Vagina (tissue), 2 donors: ENCODE data around the gene PCDHGA10. TPM values are rescaled to one million over a fixed set of nuclear protein-coding genes. Genes with fewer than 3 reads are reported as not detected.
"Not testable (repeated sequence)": the region's sequence is repeated elsewhere in the genome, so short reads cannot be mapped to it uniquely, and the experiment has no call there.

Experiments
- DNase-seq, 2 donors: peaks; one replicate each; pipeline ENCODE4 v3.0.0-alpha.2; 2017; ENCODE audit errors: extremely low spot score in 2 of 2
- H3K27ac ChIP-seq: fragments of 200-600 bp; sonication (generic); one replicate; pipeline ENCODE4 v1.5.1; 2019
- H3K27me3 ChIP-seq: fragments of 200-600 bp; sonication (generic); one replicate; pipeline ENCODE4 v1.5.1; 2019
- H3K36me3 ChIP-seq, 2 donors: fragments of 200-600 bp; sonication (generic); one replicate each; pipeline ENCODE4 v1.5.1; 2017 to 2019
- H3K4me1 ChIP-seq: fragments of 200-600 bp; sonication (generic); one replicate; pipeline ENCODE4 v1.5.1; 2019
- H3K4me3 ChIP-seq, 2 donors: fragments of 200-600 bp; sonication (generic); 1 replicate in 1 of 2; 2 replicates in 1 of 2; pipeline ENCODE4 v1.5.1; 2016 to 2019
- H3K9me3 ChIP-seq: fragments of 200-600 bp; sonication (generic); one replicate; pipeline ENCODE4 v1.5.1; 2019
- POLR2A ChIP-seq, 2 donors: fragments of 450-650 bp; IDR thresholded peaks; one replicate each; pipeline ENCODE4 v1.6.1; 2017; ENCODE audit warnings: antibody characterized with exemption in 2 of 2, mild to moderate bottlenecking in 2 of 2, moderate library complexity in 2 of 2
- POLR2AphosphoS5 ChIP-seq, 2 donors: sonication (generic); formaldehyde crosslinking; IDR thresholded peaks; one replicate each; pipeline ENCODE4 v1.9.0; 2017; ENCODE audit warnings: antibody characterized with exemption in 2 of 2, mild to moderate bottlenecking in 2 of 2, low read depth in 1 of 2; ENCODE audit not compliant: insufficient read depth in 1 of 2
- intact Hi-C: fragments of 100-400 bp; cut with DNase I; formaldehyde crosslinking; loops from one replicate; pipeline ENCODE4 v1.15.1; 2023
- total RNA-seq: library from RNA; depleted of rRNA; stranded (reverse); fragments of >200 nt; gene quantifications from one replicate; pipeline ENCODE4 v1.2.3, GENCODE V29; 2016
- TF ChIP-seq, protein P1 (sequence below), 3 experiments: fragments of 450-650 bp in 2 of 3; fragments of 200-600 bp in 1 of 3; sonication (generic) in 1 of 3; IDR thresholded peaks; one replicate each; pipeline ENCODE4 v1.5.1; 2017 to 2019; ENCODE audit warnings: antibody characterized with exemption in 3 of 3, mild to moderate bottlenecking in 2 of 3, moderate library complexity in 2 of 3

Gene PCDHGA10
- total RNA-seq, 1 donor from 2014 or later: 10.6 TPM

DNA sequence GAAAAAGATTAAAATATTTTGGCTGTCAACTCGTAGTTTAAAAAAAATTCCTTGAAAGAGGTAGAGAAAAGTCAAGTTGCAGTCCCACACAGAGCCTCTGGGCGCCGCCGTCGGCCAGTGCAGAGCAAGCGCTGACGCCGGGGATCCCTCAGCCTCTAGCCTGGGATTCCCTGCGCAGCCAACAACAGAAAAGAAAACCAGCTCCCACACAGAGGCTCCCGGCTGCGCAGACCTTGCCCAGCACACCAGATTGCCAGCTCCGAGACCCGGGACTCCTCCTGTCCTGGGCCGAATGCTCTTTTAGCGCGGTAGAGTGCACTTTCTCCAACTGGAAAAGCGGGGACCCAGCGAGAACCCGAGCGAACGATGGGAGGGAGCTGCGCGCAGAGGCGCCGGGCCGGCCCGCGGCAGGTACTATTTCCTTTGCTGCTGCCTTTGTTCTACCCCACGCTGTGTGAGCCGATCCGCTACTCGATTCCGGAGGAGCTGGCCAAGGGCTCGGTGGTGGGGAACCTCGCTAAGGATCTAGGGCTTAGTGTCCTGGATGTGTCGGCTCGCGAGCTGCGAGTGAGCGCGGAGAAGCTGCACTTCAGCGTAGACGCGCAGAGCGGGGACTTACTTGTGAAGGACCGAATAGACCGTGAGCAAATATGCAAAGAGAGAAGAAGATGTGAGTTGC is 4.8 kb downstream of the PCDHGA10 start, which contains the start of gene PCDHGB7:
Gene PCDHGB7, plus strand, starts transcription at position 184 of the 679 bp plus-strand sequence. Its CDS starts 183 bp downstream, at position 367.
- H3K27ac ChIP-seq: peak within 1 kb of the TSS; percentile 30
- H3K36me3 ChIP-seq, H3K4me1 ChIP-seq, H3K27me3 ChIP-seq: not testable (repeated sequence)
- TF ChIP-seq, protein P1, sequence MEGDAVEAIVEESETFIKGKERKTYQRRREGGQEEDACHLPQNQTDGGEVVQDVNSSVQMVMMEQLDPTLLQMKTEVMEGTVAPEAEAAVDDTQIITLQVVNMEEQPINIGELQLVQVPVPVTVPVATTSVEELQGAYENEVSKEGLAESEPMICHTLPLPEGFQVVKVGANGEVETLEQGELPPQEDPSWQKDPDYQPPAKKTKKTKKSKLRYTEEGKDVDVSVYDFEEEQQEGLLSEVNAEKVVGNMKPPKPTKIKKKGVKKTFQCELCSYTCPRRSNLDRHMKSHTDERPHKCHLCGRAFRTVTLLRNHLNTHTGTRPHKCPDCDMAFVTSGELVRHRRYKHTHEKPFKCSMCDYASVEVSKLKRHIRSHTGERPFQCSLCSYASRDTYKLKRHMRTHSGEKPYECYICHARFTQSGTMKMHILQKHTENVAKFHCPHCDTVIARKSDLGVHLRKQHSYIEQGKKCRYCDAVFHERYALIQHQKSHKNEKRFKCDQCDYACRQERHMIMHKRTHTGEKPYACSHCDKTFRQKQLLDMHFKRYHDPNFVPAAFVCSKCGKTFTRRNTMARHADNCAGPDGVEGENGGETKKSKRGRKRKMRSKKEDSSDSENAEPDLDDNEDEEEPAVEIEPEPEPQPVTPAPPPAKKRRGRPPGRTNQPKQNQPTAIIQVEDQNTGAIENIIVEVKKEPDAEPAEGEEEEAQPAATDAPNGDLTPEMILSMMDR (IDR thresholded peaks at IDR 0.05): peak in 2 of 3 experiments; percentile 32 to 41
- TF ChIP-seq POLR2AphosphoS5 (IDR thresholded peaks at IDR 0.05; ENCODE audit: insufficient read depth in 1 of 2, low read depth in 1 of 2): peak in 1 of 2 donors; percentile 43
- H3K9me3 ChIP-seq: peaks cover 83% of the 10 kb centered on the region
- peak within 1 kb of the TSS; percentile 26 to 37 for H3K4me3 ChIP-seq
- peak in 1 of 2 donors; percentile 75 for DNase-seq
- intact Hi-C loops: loop anchor here (10.0 kb wide), 2 partner anchors 107 to 147 kb away; no protein-coding TSS in a partner anchor

DNA sequence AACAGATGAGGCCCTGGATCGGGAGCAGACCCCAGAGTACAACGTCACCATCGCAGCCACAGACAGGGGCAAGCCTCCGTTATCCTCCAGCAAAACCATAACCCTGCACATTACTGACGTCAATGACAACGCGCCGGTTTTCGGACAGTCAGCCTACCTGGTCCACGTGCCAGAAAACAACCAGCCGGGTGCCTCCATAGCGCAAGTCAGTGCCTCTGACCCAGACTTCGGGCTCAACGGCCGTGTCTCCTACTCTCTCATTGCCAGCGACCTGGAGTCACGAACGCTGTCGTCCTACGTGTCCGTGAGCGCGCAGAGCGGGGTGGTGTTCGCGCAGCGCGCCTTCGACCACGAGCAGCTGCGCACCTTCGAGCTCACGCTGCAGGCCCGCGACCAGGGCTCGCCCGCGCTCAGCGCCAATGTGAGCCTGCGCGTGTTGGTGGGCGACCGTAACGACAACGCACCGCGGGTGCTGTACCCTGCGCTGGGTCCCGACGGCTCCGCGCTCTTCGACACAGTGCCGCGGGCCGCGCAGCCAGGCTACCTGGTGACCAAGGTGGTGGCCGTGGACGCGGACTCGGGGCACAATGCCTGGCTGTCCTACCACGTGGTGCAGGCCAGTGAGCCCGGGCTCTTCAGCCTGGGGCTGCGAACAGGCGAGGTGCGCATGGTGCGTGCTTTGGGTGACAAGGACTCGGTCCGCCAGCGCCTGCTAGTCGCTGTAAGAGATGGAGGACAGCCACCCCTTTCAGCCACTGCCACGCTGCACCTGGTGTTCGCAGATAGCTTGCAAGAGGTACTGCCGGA is 6.5 kb downstream of the PCDHGA10 start:
- peaks cover 0 to 4% of the 10 kb centered on the region in 2 donors for H3K36me3 ChIP-seq
- peak overlapping the region in 1 of 2 donors; percentile 17 for H3K4me3 ChIP-seq
- intact Hi-C loops: loop anchor here (10.0 kb wide), 2 partner anchors 106 to 146 kb away; no protein-coding TSS in a partner anchor
- no peaks in the 10 kb centered on the region for H3K4me1 ChIP-seq
- peaks cover 83% of the 10 kb centered on the region for H3K9me3 ChIP-seq
- H3K27me3 ChIP-seq: no peaks in the 10 kb centered on the region
- no peak for TF ChIP-seq POLR2AphosphoS5 (IDR thresholded peaks at IDR 0.05; ENCODE audit: insufficient read depth in 1 of 2, low read depth in 1 of 2)
- TF ChIP-seq POLR2A (IDR thresholded peaks at IDR 0.05): no peak
- TF ChIP-seq, protein P1 (IDR thresholded peaks at IDR 0.05): no peak
- peak in 1 of 2 donors; percentile 34 for DNase-seq
- no peak overlapping the region for H3K27ac ChIP-seq

DNA sequence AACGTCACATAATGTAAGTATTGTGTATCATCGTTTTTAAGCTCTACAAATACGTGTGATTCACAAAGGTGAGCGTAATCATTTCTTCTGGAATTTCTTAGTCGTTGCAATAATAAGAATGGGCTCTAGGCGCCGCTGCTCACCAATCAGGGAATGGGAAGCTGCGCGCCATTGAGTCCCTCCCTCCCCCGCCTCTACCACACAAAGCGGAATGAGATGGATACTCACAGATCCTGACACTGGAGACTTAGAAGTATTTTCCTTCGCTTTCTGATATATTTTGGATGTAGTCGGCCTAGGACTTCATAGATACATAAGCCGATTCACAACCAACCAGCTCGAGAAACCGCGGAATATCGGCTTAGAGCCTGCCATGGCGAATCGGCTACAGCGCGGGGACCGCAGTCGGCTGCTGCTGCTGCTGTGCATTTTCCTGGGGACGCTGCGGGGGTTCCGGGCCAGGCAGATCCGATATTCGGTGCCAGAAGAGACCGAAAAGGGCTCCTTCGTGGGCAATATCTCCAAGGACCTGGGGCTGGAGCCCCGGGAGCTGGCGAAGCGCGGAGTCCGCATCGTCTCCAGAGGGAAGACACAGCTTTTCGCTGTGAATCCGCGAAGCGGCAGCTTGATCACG is 8.2 kb downstream of the PCDHGA10 start, which contains the start of gene PCDHGA11:
Gene PCDHGA11, plus strand, starts transcription at position 197 of the 634 bp plus-strand sequence. Its CDS starts 177 bp downstream, at position 374.
- Histone ChIP-seq H3K27ac (no peak within 1 kb of the TSS), H3K9me3 (peaks cover 88% of the 10 kb centered on the region), H3K36me3 (peaks cover 0 to 4% of the 10 kb centered on the region in 2 donors), H3K27me3 (no peaks in the 10 kb centered on the region), H3K4me1 (no peaks in the 10 kb centered on the region), H3K4me3 (peak within 1 kb of the TSS; percentile 3 to 17)
- intact Hi-C loops: no loop called here
- TF ChIP-seq, protein P1 (IDR thresholded peaks at IDR 0.05): peak in 1 of 3 experiments; percentile 13
- TF ChIP-seq POLR2AphosphoS5 (IDR thresholded peaks at IDR 0.05; ENCODE audit: insufficient read depth in 1 of 2, low read depth in 1 of 2): no peak
- peak in 1 of 2 donors; percentile 34 for DNase-seq

DNA sequence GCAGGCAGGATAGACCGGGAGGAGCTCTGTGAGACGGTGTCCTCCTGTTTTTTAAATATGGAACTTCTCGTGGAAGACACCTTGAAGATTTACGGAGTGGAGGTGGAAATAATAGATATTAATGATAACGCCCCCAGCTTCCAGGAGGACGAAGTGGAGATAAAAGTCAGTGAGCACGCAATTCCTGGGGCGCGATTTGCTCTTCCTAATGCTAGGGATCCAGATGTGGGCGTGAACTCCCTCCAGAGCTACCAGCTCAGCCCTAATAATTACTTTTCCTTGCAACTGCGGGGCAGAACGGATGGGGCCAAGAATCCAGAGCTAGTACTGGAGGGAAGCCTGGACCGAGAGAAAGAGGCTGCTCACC is 8.7 kb downstream of the PCDHGA10 start:
- intact Hi-C loops: no loop called here
- Histone ChIP-seq H3K4me3 (peak overlapping the region; percentile 3 to 8), H3K9me3 (peaks cover 90% of the 10 kb centered on the region), H3K4me1 (no peaks in the 10 kb centered on the region), H3K27ac (no peak overlapping the region), H3K36me3 (peaks cover 0 to 4% of the 10 kb centered on the region in 2 donors), H3K27me3 (no peaks in the 10 kb centered on the region)
- peak in 1 of 2 donors; percentile 29 for DNase-seq
- no peak for TF ChIP-seq POLR2AphosphoS5 (IDR thresholded peaks at IDR 0.05; ENCODE audit: insufficient read depth in 1 of 2, low read depth in 1 of 2)
- TF ChIP-seq, protein P1 (IDR thresholded peaks at IDR 0.05): no peak
- no peak for TF ChIP-seq POLR2A (IDR thresholded peaks at IDR 0.05)
